ENCODE measurements around the gene CNOT1.
"Not testable (repeated sequence)": the region's sequence is repeated elsewhere in the genome, so short reads cannot be mapped to it uniquely, and the experiment has no call there.

Gene CNOT1

GRCh38 chr16:58629733-58630640 lies at the start of gene CNOT1:
Gene CNOT1, minus strand, starts transcription at chr16:58629826. Its CDS starts 30,489 bp downstream, at chr16:58599337.
- peak; percentile 87 to 91 for ATAC-seq

- ATAC-seq: no peak
Observed at GRCh38 chr16:58678716-58679115, 49.1 kb upstream of the CNOT1 start.

GRCh38 chr16:58678269-58678668 lies 48.6 kb upstream of the CNOT1 start:
- no peak for ATAC-seq

DNA sequence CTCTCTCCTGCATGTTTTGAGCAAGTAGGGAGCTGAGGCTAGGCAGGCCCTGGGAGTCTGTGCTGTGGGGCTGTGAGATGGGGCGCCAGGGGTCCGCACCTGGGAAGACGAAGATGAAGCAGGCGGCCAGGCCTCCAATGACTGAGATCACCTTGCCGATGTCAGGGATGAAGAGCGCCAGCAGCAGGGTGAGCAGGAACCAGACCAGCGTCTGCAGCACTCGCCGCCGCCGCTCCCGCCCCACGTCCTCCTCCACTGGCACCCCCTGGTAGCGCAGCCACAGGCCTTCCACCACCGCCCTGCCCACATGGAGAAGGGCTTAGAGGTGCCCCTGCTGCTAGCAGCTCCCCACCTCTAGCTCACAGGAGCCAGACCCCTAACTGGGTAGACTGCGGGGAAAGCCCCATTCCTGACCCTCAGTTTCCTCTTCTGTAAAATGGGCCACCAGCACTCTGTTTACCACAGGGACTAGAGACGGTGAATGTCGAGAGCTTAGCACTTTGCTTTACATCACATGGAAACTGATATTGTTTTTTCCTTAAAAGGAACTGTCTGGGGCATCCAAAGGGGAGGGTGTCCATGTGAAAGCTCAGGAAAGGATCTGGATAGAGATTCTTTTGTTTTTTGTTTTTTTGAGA lies 41.4 kb upstream of the CNOT1 start:
- ATAC-seq: no peak

GRCh38 chr16:58670177-58670576 lies 40.6 kb upstream of the CNOT1 start:
- ATAC-seq: no peak

GRCh38 chr16:58665200-58665599 lies 35.6 kb upstream of the CNOT1 start:
- no peak for ATAC-seq

DNA sequence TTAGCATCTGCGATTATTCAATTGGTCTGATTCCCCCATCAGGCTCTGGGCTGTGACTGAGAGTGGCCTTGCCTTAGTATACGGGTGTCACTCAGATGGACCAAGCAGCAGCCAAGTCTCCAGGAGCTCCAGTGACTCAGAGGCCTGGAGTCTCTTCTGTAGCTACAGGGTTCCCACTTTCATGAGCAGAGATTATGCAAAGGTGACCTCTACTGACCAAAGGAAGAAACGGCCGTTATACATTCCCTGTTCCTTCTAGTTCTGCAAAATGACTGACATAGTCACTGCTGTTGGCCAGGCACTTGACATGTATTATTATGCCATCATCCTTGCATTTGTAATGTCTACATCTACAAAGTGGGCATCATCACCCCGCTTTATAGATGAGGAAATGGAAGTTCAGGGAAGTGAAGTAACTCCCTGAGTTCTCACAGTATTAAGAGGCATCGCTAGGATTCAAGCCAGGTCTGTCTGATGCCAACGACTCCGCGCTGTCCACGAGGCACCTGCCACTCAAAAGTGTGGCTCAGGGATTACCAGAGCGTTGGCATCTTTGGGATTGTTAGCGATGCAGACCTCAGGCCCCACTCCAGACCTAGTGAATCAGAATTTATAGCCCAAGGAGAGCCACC lies 31.7 kb upstream of the CNOT1 start:
- peak; percentile 46 to 83 for ATAC-seq

- not testable (repeated sequence) for ATAC-seq
Observed at GRCh38 chr16:58659911-58660310, 30.3 kb upstream of the CNOT1 start.

GRCh38 chr16:58658796-58659211 lies 29.2 kb upstream of the CNOT1 start:
- ATAC-seq: no peak

- ATAC-seq: no peak
Observed at GRCh38 chr16:58656899-58657298, 27.3 kb upstream of the CNOT1 start.

DNA sequence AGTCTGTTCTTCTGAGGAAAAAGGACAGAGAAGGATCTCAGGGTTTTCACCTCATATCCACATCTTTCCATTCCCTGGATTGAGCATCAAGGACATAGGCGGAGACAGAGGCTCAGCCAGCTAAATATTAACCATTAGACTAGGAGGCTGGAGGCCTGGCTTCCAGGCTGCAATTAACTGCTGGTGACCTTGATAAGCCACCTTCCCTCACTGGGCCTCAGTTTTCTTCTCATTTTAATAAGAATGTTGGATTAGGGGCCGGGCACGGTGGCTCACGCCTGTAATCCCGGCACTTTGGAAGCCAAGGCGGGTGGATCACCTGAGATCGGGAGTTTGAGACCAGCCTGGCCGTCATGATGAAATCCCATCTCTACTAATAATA lies 25.6 kb upstream of the CNOT1 start:
- ATAC-seq: no peak

GRCh38 chr16:58654560-58655214 lies 25.1 kb upstream of the CNOT1 start:
- no peak for ATAC-seq

DNA sequence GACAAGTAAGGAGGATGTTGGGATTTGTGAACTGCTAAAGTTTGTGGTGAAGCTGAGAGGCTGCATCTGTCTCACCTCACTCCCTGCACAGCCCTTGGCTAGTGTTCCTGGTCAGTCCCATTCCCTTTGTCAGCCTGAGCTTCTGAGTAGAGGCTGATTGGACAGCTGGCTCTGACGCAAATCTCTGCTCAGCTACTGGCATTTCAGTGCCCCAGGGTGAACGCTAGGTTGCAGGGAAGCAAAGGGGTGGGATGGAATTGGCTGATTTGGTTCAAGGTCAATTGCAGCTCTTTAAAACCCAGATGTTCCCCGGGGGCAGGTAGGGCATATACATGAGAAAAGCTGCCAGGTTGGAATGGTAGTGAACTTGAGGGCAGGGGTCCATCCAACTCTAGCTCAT lies 23.1 kb upstream of the CNOT1 start:
- no peak for ATAC-seq

- ATAC-seq: no peak
Observed at GRCh38 chr16:58651965-58652348, 22.3 kb upstream of the CNOT1 start.

DNA sequence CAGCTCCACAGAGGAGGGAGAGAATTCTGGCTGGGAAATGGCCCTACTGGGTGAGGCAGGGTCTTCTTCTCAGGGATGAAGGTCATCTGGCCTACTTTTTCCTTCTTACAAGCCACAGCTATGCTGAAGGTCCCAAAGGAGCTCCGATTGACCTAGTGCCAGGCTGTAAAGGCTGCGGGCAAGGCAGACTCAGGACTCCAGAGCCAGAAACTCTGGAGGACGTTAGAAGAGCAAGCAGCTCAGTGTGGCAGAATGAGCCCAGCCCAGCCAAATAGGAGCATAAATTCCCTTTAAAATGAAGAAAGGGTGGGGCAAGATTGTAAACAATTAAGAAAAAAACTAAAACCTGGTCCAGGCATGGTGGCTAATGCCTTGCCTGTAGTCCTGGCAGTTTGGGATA lies 20.1 kb upstream of the CNOT1 start:
- no peak for ATAC-seq

GRCh38 chr16:58647107-58647506 lies 17.5 kb upstream of the CNOT1 start:
- no peak for ATAC-seq

DNA sequence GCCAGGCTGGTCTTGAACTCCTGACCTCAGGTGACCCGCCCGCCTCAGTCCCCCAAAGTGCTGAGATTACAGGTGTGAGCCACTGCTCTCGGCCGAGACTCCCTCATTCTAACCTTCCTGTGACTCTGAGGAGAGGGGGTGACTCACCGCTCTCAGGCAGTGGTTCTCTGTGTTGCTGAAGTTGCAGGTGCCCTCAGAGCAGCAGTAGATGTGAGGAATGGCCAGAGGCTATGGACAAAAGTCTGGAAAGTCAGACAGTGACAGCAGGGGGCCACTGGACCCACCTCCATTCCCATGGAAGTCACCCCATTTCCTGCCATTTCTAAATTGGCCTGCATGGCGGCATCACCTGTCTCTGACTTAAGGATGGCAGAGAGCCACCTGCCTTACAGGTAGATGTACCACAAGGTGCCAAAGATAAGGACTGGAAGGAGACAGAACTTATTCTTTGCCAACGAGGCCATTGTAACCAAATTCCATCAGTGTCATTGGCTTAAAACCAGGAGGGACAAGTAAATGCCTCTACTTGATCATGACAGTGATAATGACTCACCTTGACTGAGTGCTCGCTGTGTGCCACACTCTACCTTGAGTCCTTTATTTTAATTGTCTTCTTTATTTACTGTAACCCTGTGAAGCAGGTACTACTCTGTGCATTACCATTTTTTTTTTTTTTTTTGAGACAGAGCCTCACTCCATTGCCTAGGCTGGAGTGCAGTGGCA lies 15.3 kb upstream of the CNOT1 start:
- no peak for ATAC-seq

DNA sequence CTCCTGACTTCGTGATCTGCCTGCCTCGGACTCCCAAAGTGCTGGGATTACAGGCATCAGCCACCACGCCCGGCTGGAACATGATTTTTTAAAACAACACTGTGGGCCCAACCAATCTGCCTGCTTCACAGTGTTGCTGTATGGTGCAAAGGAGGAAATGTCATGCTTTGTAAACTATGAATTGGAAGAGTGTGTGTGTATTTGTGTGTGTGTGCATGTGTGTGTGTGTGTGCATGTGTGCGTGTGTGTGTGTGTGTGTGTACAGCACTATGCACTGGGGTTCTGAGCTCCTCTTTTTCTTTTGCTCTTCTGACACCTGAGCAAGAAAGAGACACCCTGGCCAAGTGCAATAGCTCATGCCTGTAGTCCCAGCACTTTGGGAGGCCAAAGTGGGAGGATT lies 14.5 kb upstream of the CNOT1 start:
- no peak for ATAC-seq

GRCh38 chr16:58640949-58641348 lies 11.3 kb upstream of the CNOT1 start:
- ATAC-seq: no peak

- no peak for ATAC-seq
Observed at GRCh38 chr16:58639836-58640235, 10.2 kb upstream of the CNOT1 start.

- no peak for ATAC-seq
Observed at GRCh38 chr16:58639230-58639629, 9.6 kb upstream of the CNOT1 start.

Data from activated CD4-positive, CD25-positive, alpha-beta regulatory T cell treated with anti-CD3 and anti-CD28 coated beads, Interleukin-2, amount 50 U/mL, for 24 hours (primary cell).